Kidney epithelial cell (primary cell): ENCODE measurements around the gene EFHD2. TPM values are rescaled to one million over a fixed set of nuclear protein-coding genes. Genes with fewer than 3 reads are reported as not detected.
"Not testable (repeated sequence)": the region's sequence is repeated elsewhere in the genome, so short reads cannot be mapped to it uniquely, and the experiment has no call there.

Experiments used
- DNase-seq: peaks from one replicate; pipeline ENCODE4 v3.0.0-alpha.2; 2010; ENCODE audit warnings: low read depth
- H3K27me3 ChIP-seq: 2 replicates; pipeline ENCODE4 v1.6.0; 2011; ENCODE audit warnings: low read length; ENCODE audit not compliant: control insufficient read depth, insufficient read depth
- H3K36me3 ChIP-seq: 2 replicates; pipeline ENCODE4 v1.5.1; 2011; ENCODE audit warnings: low read length; ENCODE audit not compliant: control insufficient read depth, insufficient read depth
- H3K4me3 ChIP-seq: 2 replicates; pipeline ENCODE4 v1.5.1; 2011; ENCODE audit warnings: low read depth, mild to moderate bottlenecking, control low read depth, low read length
- total RNA-seq: library from RNA; depleted of rRNA; stranded (reverse); fragments of >200 nt; gene quantifications from 2 replicates; pipeline ENCODE4 v1.2.3, GENCODE V29; 2015
- TF ChIP-seq, protein P1 (sequence below): IDR thresholded peaks from 2 replicates; pipeline ENCODE4 v1.5.1; 2011; ENCODE audit warnings: mild to moderate bottlenecking, moderate library complexity, low read length, control low read depth, inconsistent platforms; ENCODE audit not compliant: insufficient read depth, poor library complexity, severe bottlenecking

Gene EFHD2
- total RNA-seq, 1 donor from 2014 or later, result 54.6 TPM

DNA sequence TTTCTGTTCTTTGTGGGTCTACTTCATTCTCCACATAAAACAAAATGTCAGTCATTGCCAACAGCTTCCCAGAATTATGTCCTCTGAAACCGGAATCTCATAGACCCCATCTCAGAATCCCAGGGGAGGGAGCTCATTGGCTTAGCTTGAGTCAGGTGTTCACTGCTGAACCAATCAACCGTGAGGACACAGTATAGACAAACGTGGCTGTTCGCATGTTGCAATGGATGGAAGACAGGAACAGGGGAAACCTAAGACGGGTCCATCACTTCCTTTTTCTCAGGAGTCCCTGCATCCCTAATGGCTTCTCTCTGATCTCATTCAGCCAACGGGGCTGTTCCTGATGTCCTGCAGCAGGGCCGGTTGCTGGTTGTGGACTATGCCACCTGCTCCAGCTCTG, 56.0 kb downstream of the EFHD2 start:
- Histone ChIP-seq H3K27me3 (no peaks in the 10 kb centered on the region), H3K36me3 (no peaks in the 10 kb centered on the region), H3K4me3 (no peak overlapping the region)
- TF ChIP-seq, protein P1, sequence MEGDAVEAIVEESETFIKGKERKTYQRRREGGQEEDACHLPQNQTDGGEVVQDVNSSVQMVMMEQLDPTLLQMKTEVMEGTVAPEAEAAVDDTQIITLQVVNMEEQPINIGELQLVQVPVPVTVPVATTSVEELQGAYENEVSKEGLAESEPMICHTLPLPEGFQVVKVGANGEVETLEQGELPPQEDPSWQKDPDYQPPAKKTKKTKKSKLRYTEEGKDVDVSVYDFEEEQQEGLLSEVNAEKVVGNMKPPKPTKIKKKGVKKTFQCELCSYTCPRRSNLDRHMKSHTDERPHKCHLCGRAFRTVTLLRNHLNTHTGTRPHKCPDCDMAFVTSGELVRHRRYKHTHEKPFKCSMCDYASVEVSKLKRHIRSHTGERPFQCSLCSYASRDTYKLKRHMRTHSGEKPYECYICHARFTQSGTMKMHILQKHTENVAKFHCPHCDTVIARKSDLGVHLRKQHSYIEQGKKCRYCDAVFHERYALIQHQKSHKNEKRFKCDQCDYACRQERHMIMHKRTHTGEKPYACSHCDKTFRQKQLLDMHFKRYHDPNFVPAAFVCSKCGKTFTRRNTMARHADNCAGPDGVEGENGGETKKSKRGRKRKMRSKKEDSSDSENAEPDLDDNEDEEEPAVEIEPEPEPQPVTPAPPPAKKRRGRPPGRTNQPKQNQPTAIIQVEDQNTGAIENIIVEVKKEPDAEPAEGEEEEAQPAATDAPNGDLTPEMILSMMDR, result no peak
- DNase-seq, result no peak

GRCh38 chr1:15466955-15467625, 57.4 kb downstream of the EFHD2 start:
- H3K36me3 ChIP-seq, H3K27me3 ChIP-seq, H3K4me3 ChIP-seq, DNase-seq: not testable (repeated sequence)

DNA sequence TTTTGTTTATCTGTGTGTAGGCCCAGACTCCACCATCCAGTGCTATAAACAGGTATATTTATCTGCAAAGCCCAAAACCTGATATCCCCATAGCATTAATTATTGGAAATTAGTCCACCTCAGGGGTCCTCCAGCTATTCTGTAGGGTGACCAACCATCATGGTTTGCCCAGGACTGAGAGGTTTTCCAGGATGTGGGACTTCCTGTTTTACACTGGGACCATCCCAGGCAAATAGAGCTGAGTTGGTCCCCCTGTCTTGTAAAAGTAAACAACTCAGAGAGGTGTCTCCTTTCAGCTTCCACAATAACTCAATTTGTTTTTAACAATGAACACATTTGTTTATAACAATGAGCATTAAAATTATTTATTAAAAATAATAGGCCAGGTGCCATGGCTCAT, 58.5 kb downstream of the EFHD2 start:
- H3K27me3 ChIP-seq, result no peaks in the 10 kb centered on the region
- TF ChIP-seq, protein P1, result no peak
- DNase-seq, result no peak
- H3K4me3 ChIP-seq, result no peak overlapping the region
- H3K36me3 ChIP-seq, result no peaks in the 10 kb centered on the region

DNA sequence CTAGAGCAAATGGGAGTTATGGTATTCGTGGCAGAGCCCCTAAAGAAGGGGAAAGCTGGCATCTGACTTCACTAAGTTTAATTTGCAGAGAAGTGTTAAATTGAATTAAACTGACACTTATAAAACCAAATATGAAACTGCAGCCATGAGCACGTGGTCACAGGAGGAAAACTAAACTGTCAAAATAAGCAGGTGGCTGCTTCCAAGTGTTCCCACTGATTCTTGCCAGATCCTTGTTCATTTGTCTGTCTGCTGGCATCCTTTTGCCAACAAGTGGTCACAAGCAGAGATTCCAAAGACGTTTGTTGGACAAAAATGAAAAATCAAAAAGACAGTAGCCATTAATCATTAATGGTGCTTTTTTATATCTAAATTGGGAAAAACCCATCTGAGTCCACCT, 59.7 kb downstream of the EFHD2 start:
- TF ChIP-seq, protein P1, result no peak
- no peak for DNase-seq
- no peak overlapping the region for H3K4me3 ChIP-seq
- no peaks in the 10 kb centered on the region for H3K36me3 ChIP-seq
- no peaks in the 10 kb centered on the region for H3K27me3 ChIP-seq

DNA sequence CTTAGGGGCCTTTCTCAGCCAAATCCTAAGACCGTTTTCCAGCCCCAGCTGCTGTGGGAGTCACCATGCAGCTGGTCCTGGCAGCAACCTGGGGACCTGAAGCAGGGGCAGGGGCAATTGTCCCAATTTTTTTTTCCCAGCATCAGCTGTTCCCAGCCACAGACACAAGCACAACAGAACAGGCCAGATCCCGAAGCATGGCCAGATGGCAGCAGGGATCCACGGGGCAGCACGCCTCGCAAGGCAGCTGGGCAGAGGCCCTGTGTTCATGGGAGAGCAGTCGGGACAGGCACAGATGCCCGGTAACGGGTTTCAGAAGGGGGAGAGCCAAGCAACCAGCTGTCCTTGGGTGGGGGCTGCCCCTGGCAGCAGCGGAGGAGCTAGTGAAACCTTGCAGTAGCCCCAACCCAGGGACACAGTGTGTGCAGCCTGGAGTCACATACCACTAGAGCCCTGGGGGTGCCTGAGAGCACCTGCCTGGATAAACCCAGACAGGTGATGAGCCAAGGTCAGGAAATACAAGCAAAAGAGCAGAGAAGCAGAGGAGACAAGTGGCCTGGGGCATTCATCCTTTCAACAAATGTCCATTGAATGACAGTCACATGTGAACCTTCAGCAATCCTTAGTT, 60.2 kb downstream of the EFHD2 start:
- not testable (repeated sequence) for H3K27me3 ChIP-seq, DNase-seq, H3K36me3 ChIP-seq, H3K4me3 ChIP-seq

DNA sequence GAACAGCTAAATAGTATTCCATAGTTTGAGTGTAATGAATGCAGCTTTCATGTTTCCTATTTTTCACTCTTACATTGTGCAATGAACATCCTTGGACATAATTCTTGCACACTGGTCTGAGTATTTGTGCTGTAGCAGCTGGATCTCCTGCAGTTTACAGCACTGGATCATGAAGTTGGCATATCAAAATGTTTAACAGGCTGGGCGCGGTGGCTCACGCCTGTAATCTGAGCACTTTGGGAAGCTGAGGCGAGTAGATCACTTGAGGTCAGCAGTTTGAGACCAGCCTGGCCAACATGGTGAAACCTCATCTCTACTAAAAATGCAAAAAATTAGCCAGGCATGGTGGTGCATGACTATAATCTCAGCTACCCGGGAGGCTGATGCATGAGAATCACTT, 61.4 kb downstream of the EFHD2 start:
- not testable (repeated sequence) for H3K27me3 ChIP-seq, DNase-seq, H3K4me3 ChIP-seq, H3K36me3 ChIP-seq

- DNase-seq, H3K27me3 ChIP-seq, H3K36me3 ChIP-seq, H3K4me3 ChIP-seq: not testable (repeated sequence)
Observed at GRCh38 chr1:15471723-15472122, 62.0 kb downstream of the EFHD2 start.

DNA sequence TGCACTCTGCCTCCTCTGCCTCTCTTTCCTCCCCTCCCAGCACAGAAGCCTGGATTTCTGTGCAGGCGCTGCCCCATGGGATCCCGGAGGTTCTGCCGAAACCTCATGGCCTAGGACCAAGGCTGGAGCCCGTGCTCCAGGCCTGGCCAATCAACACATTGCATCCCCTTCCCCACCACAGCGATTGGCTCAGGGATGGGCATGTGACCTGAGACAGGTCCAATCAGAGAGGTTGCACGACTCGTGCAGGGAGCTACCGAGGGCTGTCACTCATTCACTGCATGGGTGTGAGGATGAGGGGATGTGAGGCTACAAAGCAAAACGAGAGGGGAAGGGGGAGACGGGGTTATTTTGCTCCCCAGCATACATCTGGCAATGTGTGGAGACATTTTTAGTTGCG, 62.9 kb downstream of the EFHD2 start:
- Histone ChIP-seq H3K27me3 (no peaks in the 10 kb centered on the region), H3K36me3 (no peaks in the 10 kb centered on the region), H3K4me3 (no peak overlapping the region)
- no peak for DNase-seq
- TF ChIP-seq, protein P1, result no peak
